ENCODE results near the gene ZFAND5.

DNA sequence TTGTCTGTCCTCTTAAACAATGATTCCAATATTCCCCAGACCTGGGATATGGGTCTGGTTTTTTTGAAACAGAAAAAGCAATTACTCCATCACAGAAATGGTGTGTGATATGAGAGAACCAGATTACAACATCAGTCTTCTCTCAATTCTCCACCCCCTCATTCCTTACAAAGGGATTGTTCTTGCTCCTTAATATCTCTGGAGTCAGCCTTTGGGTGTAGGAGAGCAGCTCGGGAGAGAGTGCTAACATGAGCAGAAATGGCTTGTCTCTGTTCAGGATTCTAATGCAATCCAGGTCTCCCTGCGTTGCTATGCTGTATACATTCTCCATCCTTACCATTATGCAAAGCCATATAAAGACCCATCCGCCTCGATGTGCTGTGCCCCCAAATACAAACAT, 32.7 kb downstream of the ZFAND5 start:
- TF ChIP-seq, protein P1, sequence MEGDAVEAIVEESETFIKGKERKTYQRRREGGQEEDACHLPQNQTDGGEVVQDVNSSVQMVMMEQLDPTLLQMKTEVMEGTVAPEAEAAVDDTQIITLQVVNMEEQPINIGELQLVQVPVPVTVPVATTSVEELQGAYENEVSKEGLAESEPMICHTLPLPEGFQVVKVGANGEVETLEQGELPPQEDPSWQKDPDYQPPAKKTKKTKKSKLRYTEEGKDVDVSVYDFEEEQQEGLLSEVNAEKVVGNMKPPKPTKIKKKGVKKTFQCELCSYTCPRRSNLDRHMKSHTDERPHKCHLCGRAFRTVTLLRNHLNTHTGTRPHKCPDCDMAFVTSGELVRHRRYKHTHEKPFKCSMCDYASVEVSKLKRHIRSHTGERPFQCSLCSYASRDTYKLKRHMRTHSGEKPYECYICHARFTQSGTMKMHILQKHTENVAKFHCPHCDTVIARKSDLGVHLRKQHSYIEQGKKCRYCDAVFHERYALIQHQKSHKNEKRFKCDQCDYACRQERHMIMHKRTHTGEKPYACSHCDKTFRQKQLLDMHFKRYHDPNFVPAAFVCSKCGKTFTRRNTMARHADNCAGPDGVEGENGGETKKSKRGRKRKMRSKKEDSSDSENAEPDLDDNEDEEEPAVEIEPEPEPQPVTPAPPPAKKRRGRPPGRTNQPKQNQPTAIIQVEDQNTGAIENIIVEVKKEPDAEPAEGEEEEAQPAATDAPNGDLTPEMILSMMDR (conservative IDR thresholded peaks at IDR 0.05; ENCODE audit: low read depth, low read length) = no peak
- no peak for TF ChIP-seq EZH2 (IDR thresholded peaks at IDR 0.05; ENCODE audit: low read length, unreplicated experiment)
- TF ChIP-seq EZH2phosphoT487 (IDR thresholded peaks at IDR 0.05; ENCODE audit: borderline replicate concordance, low read length) = no peak

Data from PC-3 (cell line).